GM18909 (cell line): Measurements from ENCODE around the gene IRS4.

Source experiments
- ATAC-seq: cut with Tn5 transposase; IDR thresholded peaks from one replicate; pipeline ENCODE4 v1.9.1; 2021; ENCODE audit warnings: mild to moderate bottlenecking; ENCODE audit not compliant: unreplicated experiment, poor library complexity

IRS4 gene

DNA sequence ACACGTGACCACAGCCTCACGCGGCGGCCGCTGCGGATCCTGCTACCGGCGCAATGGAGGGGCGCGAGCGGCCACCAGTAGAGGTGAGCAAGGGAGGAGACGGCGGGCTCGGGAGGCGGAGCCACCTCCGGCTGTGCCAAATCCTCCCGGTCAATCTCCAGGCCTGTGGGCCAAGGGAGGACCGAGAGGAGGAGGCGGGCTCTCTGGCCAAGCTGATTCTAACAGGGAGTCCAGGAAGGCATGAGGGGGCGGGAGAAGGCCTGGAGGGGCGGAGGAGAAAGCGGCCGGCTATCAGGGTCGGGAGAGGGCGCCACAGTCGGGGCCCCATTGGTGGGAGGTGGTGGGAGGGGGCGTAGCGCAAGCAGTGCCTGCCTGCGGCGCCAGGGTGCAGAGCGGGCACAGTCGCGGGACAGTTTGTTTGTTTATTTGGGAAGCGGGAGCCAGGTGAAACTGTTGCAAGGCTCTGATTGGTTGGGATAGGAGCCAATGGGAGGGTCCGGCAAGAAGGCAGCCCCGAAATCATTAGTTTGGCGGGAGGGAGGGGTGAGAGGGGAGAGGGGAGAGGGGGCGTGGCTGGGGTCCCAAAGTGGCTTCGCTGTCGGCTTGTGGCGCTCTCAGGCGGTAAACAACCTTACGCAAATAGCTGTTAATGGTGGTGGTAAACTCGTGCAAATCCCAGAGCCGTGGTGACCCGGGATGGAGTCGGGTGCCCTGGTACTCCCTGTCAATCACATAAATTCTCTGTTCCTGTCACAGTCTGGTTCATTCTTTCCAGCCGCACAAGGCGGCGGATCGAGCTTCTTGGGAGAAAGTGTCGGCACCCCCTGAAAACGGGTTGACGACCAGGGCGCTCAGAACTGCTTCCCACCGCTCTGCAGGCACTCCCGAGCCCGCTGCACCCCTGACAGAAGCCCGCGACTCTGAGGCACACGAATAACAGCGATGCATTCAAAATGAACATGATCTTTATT, at the start of gene IRS4:
IRS4 (minus strand) TSS at position 55 of the 971 bp plus-strand sequence.
- ATAC-seq: no peak

DNA sequence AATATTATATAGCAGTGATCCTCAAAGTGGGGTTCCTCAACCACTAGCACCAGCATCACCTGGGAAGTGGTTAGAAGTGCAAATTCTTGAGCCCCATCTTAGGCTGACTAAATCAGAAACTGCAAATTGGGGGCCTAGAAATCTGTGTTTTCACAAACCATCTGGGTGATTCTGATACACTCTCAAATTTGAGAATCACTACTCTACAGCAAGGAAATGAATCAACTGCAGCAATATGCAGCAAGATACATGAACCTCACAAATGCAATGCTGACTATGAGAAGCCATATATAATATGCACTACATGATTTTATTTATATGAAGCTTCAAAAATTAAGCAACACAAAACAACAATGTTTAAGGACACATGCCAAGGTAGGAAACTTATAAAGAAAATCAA, 36.2 kb upstream of the IRS4 start:
- ATAC-seq: no peak

DNA sequence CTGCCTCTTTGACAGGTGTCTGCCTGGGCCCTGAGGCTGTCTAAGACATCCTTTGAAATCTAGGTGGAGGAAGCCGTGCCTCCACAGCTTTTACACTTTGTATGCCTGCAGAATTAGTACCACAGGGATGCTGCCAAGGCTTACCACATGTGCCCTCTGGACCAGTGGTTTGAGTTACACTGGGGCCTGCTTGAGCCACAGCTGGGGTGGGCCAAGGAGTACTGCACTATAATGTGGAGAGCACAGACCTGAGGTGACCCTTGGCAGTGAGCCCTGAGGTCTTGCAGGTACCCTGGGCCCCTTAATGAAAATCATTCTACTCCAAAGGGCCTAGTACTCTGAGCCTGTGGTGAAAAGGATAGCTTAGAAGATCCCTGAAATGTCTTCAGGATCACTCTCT, 27.2 kb upstream of the IRS4 start:
- ATAC-seq: no peak

DNA sequence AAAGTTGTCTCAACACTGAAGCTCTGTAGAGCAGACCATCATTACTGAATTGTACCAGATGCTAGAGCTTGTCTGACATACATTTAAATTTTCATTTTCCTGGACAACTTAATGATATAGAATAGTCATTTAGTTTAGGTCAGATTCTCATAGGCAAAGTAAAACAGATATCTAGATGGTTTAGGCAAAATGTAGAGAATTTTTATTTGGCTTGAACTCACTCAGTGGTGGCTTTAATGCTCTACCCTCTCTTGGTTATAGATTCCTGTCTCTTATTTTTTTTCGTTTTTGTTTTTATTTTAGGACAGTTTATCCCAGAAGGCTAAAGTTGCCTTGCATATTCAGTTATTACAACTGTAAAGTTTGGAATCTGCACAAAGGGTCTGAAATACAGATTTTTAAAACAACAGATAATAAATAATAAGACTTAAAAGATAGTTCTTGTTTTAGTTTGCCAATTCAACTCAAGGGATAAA, 4.0 kb upstream of the IRS4 start:
- no peak for ATAC-seq

DNA sequence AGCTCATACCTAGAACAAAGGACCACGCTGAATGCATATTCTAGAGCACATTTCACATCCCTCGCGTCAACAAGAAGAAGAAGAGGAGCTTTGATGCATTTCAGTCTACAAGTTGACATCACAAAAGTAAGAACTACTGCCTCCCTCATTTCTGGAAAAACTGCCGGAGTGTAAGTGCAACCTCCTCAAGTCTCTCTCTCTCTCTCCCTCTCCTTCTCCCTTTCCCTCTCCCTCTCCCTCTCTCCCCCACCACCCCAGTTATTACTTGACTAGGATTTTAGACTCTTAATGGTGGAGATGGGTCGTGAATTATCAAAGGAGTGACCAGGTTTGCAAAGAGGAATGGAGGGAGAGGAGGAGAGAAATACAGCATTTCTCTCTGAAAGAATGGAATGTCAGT, 1.4 kb upstream of the IRS4 start:
- ATAC-seq: no peak

DNA sequence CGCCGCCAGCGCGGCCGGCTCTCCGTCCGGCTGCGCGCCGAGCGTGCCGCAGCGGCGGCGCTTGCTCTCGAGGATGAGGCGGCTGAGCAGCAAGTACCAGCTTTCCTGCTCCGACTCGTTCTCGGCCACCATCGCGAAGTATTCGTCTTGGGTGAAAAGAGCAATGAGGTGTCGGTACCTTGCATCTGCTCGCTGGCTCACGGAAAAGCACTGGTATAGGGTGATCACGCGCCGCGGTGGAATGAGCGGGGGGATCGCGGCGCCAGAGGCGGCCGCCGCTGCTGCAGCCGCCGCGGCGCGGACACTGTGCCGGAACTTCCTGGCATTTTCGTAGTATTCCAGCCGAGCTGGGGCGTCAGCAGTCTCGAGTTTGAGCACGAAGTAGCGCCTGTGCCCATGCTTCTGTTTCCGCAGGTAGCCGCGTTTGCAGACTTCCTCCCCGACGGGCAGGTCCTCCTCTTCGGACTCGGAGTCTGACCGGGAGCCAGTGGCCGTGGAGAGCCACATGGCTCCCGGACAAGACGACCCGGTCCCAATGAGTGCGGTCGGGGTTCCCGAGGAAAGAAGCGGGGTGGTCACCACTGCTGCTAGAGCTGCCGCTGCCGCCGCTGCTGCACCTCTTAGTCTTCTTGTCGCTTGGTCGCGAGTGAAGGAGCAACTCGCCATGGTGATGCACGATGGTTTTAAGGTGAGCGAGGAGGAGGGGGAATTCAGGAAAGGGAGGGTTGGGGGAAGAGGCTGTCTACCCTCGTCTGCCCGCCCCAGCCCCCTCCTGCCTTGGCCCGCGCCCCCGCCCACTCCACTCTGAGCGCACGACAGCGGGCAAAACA, 469 bp downstream of the IRS4 start:
- no peak for ATAC-seq

DNA sequence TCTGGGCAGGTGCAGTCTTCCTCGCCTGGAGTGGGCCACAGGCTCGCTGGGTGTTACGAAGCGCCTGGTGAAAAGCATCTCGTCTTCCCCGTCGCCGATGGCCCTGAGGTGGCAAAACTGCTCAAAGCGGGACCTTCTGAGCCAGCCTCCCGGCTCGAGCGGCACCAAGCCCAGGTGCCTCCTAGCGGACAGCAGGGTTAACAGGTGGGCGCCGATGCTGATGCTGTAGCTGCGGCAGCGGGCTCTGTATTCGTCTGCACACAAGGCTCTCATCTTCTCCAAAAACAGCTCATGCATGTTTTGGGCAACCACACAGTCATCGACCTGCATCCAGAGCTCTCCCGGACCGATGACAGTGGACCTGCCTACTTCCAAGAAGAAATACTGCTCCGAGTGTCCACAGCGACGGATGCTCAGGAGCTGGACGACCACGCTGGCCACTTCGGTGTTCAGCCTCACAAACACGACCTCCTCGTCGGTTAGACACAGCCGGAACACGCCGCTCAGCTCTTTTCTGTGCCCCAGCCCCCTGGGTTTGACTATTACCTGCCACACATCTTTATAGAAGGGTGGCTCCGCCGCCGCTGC, 1.2 kb downstream of the IRS4 start:
- no peak for ATAC-seq

DNA sequence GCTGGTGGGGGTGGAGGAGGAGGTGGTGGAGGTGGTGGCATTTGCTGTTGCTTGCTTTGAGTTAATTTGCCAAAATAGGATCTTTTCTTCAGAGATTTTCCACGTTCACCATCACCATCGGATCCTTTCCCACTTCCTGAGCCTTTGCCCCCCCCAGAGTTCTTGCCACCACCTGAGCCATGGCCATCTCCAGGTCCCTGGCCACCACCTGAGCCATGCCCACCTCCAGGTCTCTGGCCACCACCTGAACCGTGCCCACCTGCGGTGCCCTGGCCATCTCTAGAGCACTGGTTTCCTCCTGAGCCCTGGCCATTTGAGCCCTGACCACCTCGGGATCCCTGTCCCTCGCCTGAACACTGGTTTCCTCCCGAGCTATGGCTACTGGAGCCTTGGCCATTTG, 1.9 kb downstream of the IRS4 start:
- ATAC-seq: no peak

DNA sequence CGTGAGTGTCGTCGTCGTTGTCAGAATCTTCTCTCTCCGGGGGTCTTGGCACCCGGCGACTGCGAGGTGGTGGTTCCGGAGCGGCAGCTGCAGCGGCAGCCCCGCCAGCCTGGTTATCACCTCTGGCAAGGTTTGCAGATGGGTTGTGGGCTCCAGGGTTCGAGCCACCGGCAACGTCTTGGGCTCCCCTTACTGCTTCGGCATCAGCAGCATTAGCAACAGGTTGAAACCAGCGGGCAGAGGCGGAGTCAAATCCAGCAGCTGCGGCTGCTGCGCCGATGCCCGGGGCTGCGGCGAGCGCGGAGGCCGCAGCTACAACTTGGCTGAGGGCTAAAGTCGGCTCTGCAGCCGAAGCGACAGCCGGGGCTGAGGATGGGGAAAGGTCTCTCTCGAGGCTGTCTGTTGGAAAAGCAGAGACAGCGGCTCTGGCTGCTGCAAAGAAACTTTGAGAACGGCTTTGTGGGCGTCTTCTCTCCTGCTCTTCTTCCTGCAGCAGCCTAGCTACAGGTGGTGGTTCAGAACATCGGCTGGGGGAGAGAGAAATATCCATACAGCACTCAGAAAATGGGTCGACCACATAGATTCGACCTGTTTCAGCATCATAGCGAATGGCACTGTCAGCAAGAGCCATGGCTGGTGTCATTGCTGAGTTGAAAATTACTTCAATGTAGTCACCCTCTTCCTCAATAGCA, 3.6 kb downstream of the IRS4 start:
- no peak for ATAC-seq

DNA sequence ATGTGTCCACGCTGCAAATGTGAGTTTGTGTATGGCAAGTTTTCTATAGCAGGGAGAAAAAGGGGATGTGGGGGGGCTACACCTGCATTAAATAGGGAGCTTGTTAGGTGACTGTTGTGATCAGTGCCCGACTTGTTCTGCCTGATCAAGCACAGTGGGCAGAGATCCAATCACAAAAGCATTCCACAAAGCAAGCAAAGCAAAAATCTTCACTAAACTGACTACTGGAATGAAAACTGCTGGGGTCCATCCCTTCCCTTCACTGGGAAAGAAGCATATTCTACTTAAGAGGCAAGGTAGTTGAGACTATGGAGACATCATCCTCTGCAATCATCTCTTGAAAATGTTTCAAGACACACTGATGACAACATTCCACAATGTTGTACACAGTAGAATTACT, 5.2 kb downstream of the IRS4 start:
- ATAC-seq: no peak

DNA sequence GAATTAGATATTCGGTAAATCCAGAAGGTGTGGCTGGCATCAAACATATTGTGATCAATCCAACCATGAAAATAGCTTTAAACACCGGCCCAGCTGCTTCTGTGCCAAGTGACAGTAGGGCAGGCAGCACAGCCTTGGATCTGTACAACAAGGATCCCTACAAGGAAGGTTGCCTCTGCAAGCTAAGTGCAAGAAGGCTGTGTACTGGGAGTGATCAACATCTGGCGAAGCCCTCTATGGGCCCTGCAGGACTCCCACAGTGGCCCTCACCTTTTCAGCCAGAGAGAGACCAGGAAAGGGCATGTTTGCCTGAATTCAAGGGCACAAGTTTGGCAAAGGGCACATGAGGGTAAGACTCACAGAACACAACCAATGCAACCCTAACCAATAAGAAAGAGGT, 9.6 kb downstream of the IRS4 start:
- ATAC-seq: no peak

DNA sequence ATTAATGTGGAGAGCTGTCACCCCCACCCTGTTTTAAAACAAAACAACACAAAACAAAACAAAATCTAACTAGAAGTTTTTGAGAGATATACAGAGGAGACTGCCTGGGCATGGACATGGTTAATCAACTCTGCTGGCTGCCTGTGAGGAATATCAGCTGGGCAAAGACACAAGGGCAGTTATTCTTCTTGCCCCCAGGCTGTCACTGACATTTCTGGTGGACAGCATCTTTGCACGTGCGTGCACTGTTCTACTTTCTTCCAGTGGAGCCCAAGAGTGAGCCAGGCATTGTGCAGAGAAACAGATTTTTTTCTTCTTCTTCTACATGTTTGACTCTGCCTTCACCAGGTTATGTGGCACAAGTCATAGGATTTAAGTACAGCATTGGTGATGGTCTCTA, 13.8 kb downstream of the IRS4 start:
- ATAC-seq: no peak

DNA sequence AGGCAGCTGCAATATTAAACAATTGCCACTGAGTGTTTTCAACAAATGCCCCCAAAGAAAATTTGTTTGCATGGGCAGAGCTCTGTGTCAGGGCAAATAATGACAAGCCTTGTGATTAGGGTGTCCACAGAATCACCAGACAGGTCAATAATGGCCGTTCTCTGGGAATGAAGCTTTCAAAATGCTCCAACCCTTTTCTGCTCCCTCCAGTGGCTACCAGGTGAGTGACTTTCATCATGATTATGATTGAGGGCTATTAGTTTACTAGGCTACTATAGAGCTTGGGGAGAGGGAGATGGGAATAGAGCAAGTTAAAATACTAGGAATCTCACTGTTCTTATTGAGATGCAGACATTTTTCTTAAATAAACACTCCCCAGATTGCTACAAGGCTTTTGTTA, 23.5 kb downstream of the IRS4 start:
- ATAC-seq: no peak

DNA sequence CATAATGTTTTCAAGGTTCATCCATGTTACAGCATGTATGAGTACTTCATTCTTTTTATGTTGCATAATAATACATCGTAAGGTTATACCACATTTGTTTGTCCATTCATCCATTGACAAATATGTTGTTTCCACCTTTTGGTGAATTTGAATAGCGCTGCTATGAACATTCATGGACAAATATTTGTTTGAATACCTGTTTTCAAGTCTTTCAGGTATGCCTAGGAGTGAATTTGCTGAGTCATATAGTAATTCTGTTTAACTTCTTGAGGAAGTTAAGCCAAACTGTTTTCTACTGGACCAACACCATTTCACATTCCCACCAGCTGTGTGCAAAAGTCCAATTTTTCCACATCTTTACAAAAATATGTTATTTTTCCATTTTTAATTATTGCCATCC, 31.5 kb downstream of the IRS4 start:
- no peak for ATAC-seq

DNA sequence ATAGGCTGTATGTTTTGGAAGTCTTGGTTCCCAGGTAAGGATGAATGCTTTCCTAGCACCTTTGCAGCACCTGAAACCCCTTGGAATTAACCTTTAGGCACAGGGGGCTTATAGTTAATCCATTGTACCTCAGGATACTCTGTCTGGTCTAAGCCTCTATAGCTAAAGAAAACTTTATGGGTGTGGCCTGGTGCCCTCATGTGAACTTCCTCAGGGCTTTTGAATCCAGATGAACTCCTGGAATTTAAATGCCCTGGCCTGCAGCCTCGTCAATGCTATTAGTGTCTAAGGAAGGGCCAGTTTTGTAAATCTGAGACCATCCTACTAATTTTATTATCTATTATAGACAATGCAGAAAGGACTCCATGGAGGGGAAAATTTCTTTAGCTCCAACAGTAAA, 33.8 kb downstream of the IRS4 start:
- ATAC-seq: no peak

DNA sequence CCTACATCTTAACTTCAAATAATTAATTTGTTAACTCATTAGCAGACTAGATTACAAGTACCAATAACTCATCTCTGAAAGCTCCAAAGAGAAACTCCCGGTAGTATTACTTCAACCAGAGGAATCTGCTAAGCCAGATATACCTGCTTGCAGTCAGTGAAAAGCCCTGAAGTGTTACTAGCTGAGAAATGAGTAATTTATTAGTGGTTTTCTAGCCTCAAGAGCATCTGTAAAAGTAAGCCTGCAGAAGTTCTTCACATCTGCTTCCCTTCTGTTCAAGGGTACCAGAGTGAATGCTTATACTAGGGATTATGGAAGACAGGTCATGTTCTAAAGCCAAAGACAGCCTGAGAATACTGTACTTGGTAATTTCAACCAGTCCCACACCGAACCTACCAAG, 34.7 kb downstream of the IRS4 start:
- peak; percentile 59 for ATAC-seq

DNA sequence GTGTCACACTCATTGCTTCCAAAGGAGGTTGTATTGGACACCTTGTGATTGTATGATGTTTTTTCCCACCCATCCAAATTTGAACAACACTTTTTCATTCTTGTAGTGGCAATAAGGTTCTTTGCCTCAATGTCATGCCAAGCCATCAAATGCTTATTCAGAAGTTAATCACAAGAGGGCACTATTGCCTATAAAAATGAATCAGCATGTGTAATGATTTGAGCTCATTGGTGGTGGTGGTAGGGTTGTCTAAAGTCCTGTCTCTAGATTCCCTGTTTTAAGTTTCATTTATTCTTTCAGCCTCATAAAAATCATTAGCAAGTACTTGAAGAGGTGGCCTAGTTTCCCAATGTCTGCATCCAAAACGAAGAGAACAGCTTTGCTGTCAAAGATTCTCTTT, 37.0 kb downstream of the IRS4 start:
- ATAC-seq: peak; percentile 70

DNA sequence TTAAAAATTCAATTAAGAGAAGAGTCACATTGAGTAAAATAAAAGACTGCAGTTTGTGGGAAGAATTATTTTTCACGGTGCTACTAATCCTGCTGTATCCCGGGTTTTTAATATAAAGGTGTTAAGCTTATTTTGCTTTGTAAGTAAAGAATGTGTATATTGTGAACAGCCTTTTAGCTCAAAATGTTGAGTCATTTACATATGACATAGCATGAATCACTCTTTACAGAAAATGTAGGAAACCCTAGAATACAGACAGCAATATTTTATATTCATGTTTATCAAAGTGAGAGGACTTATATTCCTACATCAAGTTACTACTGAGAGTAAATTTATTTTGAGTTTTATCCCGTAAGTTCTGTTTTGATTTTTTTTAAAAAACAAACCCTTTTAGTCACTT, 39.7 kb downstream of the IRS4 start:
- ATAC-seq: no peak
